A673 (cell line): ENCODE results near the gene MAPKAP1. TPM values are rescaled to one million over a fixed set of nuclear protein-coding genes. Genes with fewer than 3 reads are reported as not detected.

Experiments used
- BruUV-seq: library from RNA; stranded (reverse); fragments of 400-500 nt; replicated peaks from 2 replicates; lab custom pipeline; 2021; lab: Mats Ljungman, UMichigan
- CTCF ChIA-PET: fragments of 300-600 bp; sonication (Branson Sonifier 250); formaldehyde crosslinking; loops from one replicate; lab custom pipeline; 2022; ENCODE audit warnings: antibody characterized with exemption; lab: Charles Lee
- POLR2A ChIA-PET: fragments of 300-600 bp; sonication (Branson Sonifier 250); formaldehyde crosslinking; loops from one replicate; lab custom pipeline; 2022; ENCODE audit warnings: antibody characterized with exemption; ENCODE audit not compliant: low non-redundant PET; lab: Charles Lee
- DNase-seq: peaks from one replicate; pipeline ENCODE4 v3.0.0-alpha.2; 2015; ENCODE audit warnings: low spot score
- H3K27ac ChIP-seq: fragments of 200-600 bp; sonication (generic); 2 replicates; pipeline ENCODE4 v1.5.1; 2016; ENCODE audit warnings: mixed run types, low read depth, mild to moderate bottlenecking, mixed read lengths, antibody characterized with exemption, low read length; ENCODE audit not compliant: poor library complexity, severe bottlenecking
- H3K27me3 ChIP-seq: fragments of 200-600 bp; sonication (generic); replicated peaks from 2 replicates; pipeline ENCODE4 v1.6.1; 2017; ENCODE audit warnings: mixed run types, low read depth, mild to moderate bottlenecking, mixed read lengths, antibody characterized with exemption, low read length; ENCODE audit not compliant: insufficient read depth, poor library complexity
- H3K36me3 ChIP-seq: fragments of 200-600 bp; sonication (generic); 2 replicates; pipeline ENCODE4 v1.6.1; 2016; ENCODE audit warnings: mixed run types, mild to moderate bottlenecking, mixed read lengths, antibody characterized with exemption, low read length; ENCODE audit not compliant: insufficient read depth, poor library complexity, severe bottlenecking
- H3K4me1 ChIP-seq: fragments of 200-600 bp; sonication (generic); 2 replicates; pipeline ENCODE4 v1.6.1; 2017; ENCODE audit warnings: mixed run types, mild to moderate bottlenecking, mixed read lengths, antibody characterized with exemption, low read length; ENCODE audit not compliant: insufficient read depth, poor library complexity, severe bottlenecking
- H3K4me3 ChIP-seq: fragments of 200-600 bp; sonication (generic); 2 replicates; pipeline ENCODE4 v1.5.1; 2016; ENCODE audit warnings: low read depth, mixed run types, mild to moderate bottlenecking, mixed read lengths, low read length; ENCODE audit not compliant: poor library complexity, severe bottlenecking
- H3K9me3 ChIP-seq: fragments of 200-600 bp; sonication (generic); 2 replicates; pipeline ENCODE4 v1.6.1; 2016; ENCODE audit warnings: mixed run types, low read depth, mild to moderate bottlenecking, mixed read lengths, antibody characterized with exemption, low read length; ENCODE audit not compliant: poor library complexity, severe bottlenecking
- CTCF ChIP-seq: fragments of 300-800, 200-600 bp; sonication (generic); conservative IDR thresholded peaks from 2 replicates; pipeline ENCODE4 v1.5.1; 2017; ENCODE audit warnings: low read depth, mild to moderate bottlenecking, antibody characterized with exemption, low read length, moderate library complexity, mixed read lengths
- EZH2 ChIP-seq: fragments of 200-600 bp; sonication (generic); IDR thresholded peaks from 2 replicates; pipeline ENCODE4 v1.6.1; 2017; ENCODE audit warnings: borderline replicate concordance, low read depth, mild to moderate bottlenecking, mixed read lengths, antibody characterized with exemption, low read length; ENCODE audit not compliant: poor library complexity, severe bottlenecking
- intact Hi-C: fragments of 100-400 bp; cut with micrococcal nuclease; formaldehyde crosslinking; loops from one replicate; pipeline ENCODE4 v1.10.0; 2022; ENCODE audit not compliant: unreplicated experiment
- total RNA-seq: library from RNA; stranded (reverse); gene quantifications from 2 replicates; pipeline ENCODE4 v1.2.3, GENCODE V29; 2021

Gene MAPKAP1
- total RNA-seq, 1 experiment from 2014 or later: 98.7 TPM

- Histone ChIP-seq H3K27ac (no peak overlapping the region), H3K4me1 (no peaks in the 10 kb centered on the region), H3K4me3 (no peak overlapping the region), H3K9me3 (no peaks in the 10 kb centered on the region), H3K27me3 (no peaks in the 10 kb centered on the region), H3K36me3 (peaks cover 6% of the 10 kb centered on the region)
- CTCF ChIA-PET: interaction anchor here (1.0 kb wide), 1 partner anchor 152 kb away, joined by 3 read pairs; no protein-coding TSS in a partner anchor
- POLR2A ChIA-PET: no interaction called here
- no TSS peak for BruUV-seq
- intact Hi-C loops: loop anchor here (5.0 to 10.0 kb wide), 3 partner anchors 73 to 666 kb away; no protein-coding TSS in a partner anchor
- no peak for DNase-seq
- TF ChIP-seq EZH2 (no peak), CTCF (no peak)
Observed at GRCh38 chr9:125559194-125559593, 147.8 kb downstream of the MAPKAP1 start.

- H3K36me3 ChIP-seq: peaks cover 6% of the 10 kb centered on the region
- TF ChIP-seq EZH2 (no peak), CTCF (peak; percentile 78)
- H3K4me3 ChIP-seq: no peak overlapping the region
- intact Hi-C loops: loop anchor here (5.0 to 10.0 kb wide), 3 partner anchors 74 to 666 kb away; no protein-coding TSS in a partner anchor
- no peaks in the 10 kb centered on the region for H3K4me1 ChIP-seq
- POLR2A ChIA-PET: no interaction called here
- BruUV-seq: no TSS peak
- no peak overlapping the region for H3K27ac ChIP-seq
- no peaks in the 10 kb centered on the region for H3K9me3 ChIP-seq
- peak; percentile 79 for DNase-seq
- CTCF ChIA-PET: interaction anchor here (1.0 kb wide), 1 partner anchor 151 kb away, joined by 3 read pairs; no protein-coding TSS in a partner anchor
- no peaks in the 10 kb centered on the region for H3K27me3 ChIP-seq
Observed at GRCh38 chr9:125558453-125559092, 148.4 kb downstream of the MAPKAP1 start.

- ChIA-PET POLR2A (no interaction called here), CTCF (no interaction called here)
- no TSS peak for BruUV-seq
Observed at GRCh38 chr9:125556046-125556721, 150.8 kb downstream of the MAPKAP1 start.

More at GRCh38 chr9:125556046-125556721, 150.8 kb downstream of the MAPKAP1 start:
- Histone ChIP-seq H3K4me3 (no peak overlapping the region), H3K36me3 (peaks cover 6% of the 10 kb centered on the region), H3K27me3 (no peaks in the 10 kb centered on the region), H3K9me3 (no peaks in the 10 kb centered on the region), H3K4me1 (no peaks in the 10 kb centered on the region), H3K27ac (no peak overlapping the region)
- intact Hi-C loops: loop anchor here (5.0 to 10.0 kb wide), 3 partner anchors 76 to 669 kb away; no protein-coding TSS in a partner anchor
- no peak for DNase-seq
- no peak for TF ChIP-seq CTCF
- TF ChIP-seq EZH2: no peak
